Measurements from ENCODE around the gene KCNJ6.

DNA sequence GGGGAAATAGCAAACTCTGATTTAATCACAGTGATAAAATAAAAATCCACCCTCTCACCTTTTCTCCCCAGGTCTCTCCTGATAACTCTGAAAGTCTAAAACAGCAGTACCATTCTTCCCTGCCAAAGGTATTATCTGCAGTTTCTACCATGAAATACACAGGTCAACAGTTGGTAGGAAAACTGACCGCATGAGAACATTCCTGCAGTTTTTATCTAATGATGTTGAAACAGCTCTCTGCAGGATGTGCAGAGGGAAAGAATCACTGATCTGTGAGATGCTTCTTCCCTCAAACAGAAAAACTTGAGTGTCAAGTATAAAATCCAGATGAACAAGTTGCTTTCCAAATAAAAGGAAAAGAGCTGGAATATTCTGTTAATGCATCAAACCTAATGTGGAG is 39.1 kb downstream of the KCNJ6 start:
- TF ChIP-seq BHLHE40 (IDR thresholded peaks at IDR 0.05; ENCODE audit: borderline replicate concordance) (no peak), SUZ12 (IDR thresholded peaks at IDR 0.05) (no peak), FOXK2 (IDR thresholded peaks at IDR 0.05) (no peak), FOXM1 (IDR thresholded peaks at IDR 0.05; ENCODE audit: borderline replicate concordance) (no peak), SP1 (IDR thresholded peaks at IDR 0.05) (no peak), TARDBP (IDR thresholded peaks at IDR 0.05) (no peak), ZNF384 (IDR thresholded peaks at IDR 0.05) (no peak), PKNOX1 (IDR thresholded peaks at IDR 0.05) (no peak), ELF4 (IDR thresholded peaks at IDR 0.05) (no peak), HDGF (IDR thresholded peaks at IDR 0.05; ENCODE audit: borderline replicate concordance) (no peak), CTBP1 (IDR thresholded peaks at IDR 0.05; ENCODE audit: borderline replicate concordance) (no peak)

Data from HEK293T (cell line).